GM12878 (cell line): Measurements from ENCODE around the gene ERLEC1. TPM values are rescaled to one million over a fixed set of nuclear protein-coding genes. Genes with fewer than 3 reads are reported as not detected.

Experiments used
- ATAC-seq: fragments of 200-7000 bp; cut with Tn5 transposase; 3 replicates; pipeline ENCODE4 v1.9.1; 2020; ENCODE audit warnings: mild to moderate bottlenecking, moderate library complexity
- BruUV-seq: library from RNA; stranded (reverse); fragments of 400-500 nt; replicated peaks from 2 replicates; lab custom pipeline; 2021; lab: Mats Ljungman, UMichigan
- CTCF ChIA-PET: fragments of 300-600 bp; sonication (Branson Sonifier 250); formaldehyde crosslinking; extraction: SDS; loops from one replicate; lab custom pipeline; 2021; ENCODE audit warnings: inconsistent platforms; lab: Yijun Ruan, JAX
- POLR2A ChIA-PET: fragments of 350-600 bp; formaldehyde crosslinking; extraction: SDS; loops from one replicate; lab custom pipeline; 2021; ENCODE audit warnings: inconsistent platforms; lab: Charles Lee
- RAD21 ChIA-PET: fragments of 300-600 bp; sonication (Branson Sonifier 250); formaldehyde crosslinking; loops from one replicate; lab custom pipeline; 2023; ENCODE audit warnings: antibody characterized with exemption; ENCODE audit not compliant: unreplicated experiment; lab: Charles Lee
- SMC1A ChIA-PET: fragments of 300-600 bp; sonication (Branson Sonifier 250); formaldehyde crosslinking; loops from one replicate; lab custom pipeline; 2023; ENCODE audit not compliant: unreplicated experiment, uncharacterized antibody; lab: Charles Lee
- DNase-seq: peaks from one replicate; pipeline ENCODE4 v3.0.0-alpha.2; 2011; ENCODE audit warnings: low read depth, low spot score
- FAIRE-seq: peaks from 3 replicates; lab custom pipeline; 2011; peaks lifted over from hg19 to GRCh38; lab: Jason Lieb, UNC
- H2AFZ ChIP-seq: 2 replicates; pipeline ENCODE4 v1.6.0; 2011; ENCODE audit warnings: low read depth, low read length, control low read depth; ENCODE audit not compliant: control insufficient read depth
- H3K27ac ChIP-seq: 2 replicates; pipeline ENCODE4 v1.5.1; 2011; ENCODE audit warnings: control low read depth; ENCODE audit not compliant: control insufficient read depth, insufficient read depth
- H3K27me3 ChIP-seq, 2 experiments: replicated peaks in 1 of 2; 2 replicates each; pipeline versions ENCODE4 v1.6.0 to v1.6.1; 2011; ENCODE audit warnings: low read length in 1 of 2; ENCODE audit not compliant: control insufficient read depth in 2 of 2, insufficient read depth in 2 of 2
- H3K36me3 ChIP-seq, 2 experiments: 2 replicates each; pipeline ENCODE4 v1.5.1; 2011; ENCODE audit warnings: low read length in 1 of 2; ENCODE audit not compliant: control insufficient read depth in 2 of 2, insufficient read depth in 2 of 2
- H3K4me1 ChIP-seq: 2 replicates; pipeline ENCODE4 v1.6.1; 2011; ENCODE audit warnings: mild to moderate bottlenecking, low read length, moderate library complexity, mixed read lengths; ENCODE audit not compliant: control insufficient read depth, insufficient read depth
- H3K4me2 ChIP-seq: 2 replicates; pipeline ENCODE4 v1.6.0; 2011; ENCODE audit warnings: control low read depth; ENCODE audit not compliant: control insufficient read depth, insufficient read depth
- H3K4me3 ChIP-seq: fragments of 200-600 bp; sonication (generic); 2 replicates; pipeline ENCODE4 v1.5.1; 2016
- H3K79me2 ChIP-seq: 2 replicates; pipeline ENCODE4 v1.6.0; 2011; ENCODE audit warnings: low read length; ENCODE audit not compliant: control insufficient read depth, insufficient read depth
- H3K9ac ChIP-seq: 2 replicates; pipeline ENCODE4 v1.8.0; 2011; ENCODE audit warnings: low read length, control low read depth, mixed read lengths; ENCODE audit not compliant: control insufficient read depth, insufficient read depth
- H3K9me3 ChIP-seq: replicated peaks from 3 replicates; pipeline ENCODE4 v1.5.1; 2011; ENCODE audit warnings: mild to moderate bottlenecking, low read length; ENCODE audit not compliant: control insufficient read depth, insufficient read depth
- H4K20me1 ChIP-seq: 2 replicates; pipeline ENCODE4 v1.6.0; 2011; ENCODE audit not compliant: control insufficient read depth, insufficient read depth
- BACH1 ChIP-seq: fragments of 450-650 bp; IDR thresholded peaks from 2 replicates; pipeline ENCODE4 v1.6.1; 2017; ENCODE audit warnings: mild to moderate bottlenecking, borderline replicate concordance
- BHLHE40 ChIP-seq, 2 experiments: fragments of 450-650 bp in 1 of 2; IDR thresholded peaks; 2 replicates each; pipeline ENCODE4 v1.6.1; 2011 to 2017; ENCODE audit warnings: low read depth in 2 of 2, borderline replicate concordance in 1 of 2, improper control_type of control experiment in 1 of 2, low read length in 1 of 2, mild to moderate bottlenecking in 1 of 2
- CBX5 ChIP-seq: sonication (generic); IDR thresholded peaks from 2 replicates; pipeline ENCODE4 v1.6.1; 2016; ENCODE audit warnings: low read depth, moderate library complexity, mild to moderate bottlenecking, inconsistent platforms
- CHD1 ChIP-seq: IDR thresholded peaks from 2 replicates; pipeline ENCODE4 v1.6.1; 2012; ENCODE audit warnings: low read depth, low read length, improper control_type of control experiment
- GABPA ChIP-seq: IDR thresholded peaks from 2 replicates; pipeline ENCODE4 v1.6.1; 2014; ENCODE audit warnings: antibody characterized with exemption, low read depth, mild to moderate bottlenecking, inconsistent platforms
- KLF5 ChIP-seq: fragments of 450-650 bp; IDR thresholded peaks from 2 replicates; pipeline ENCODE4 v1.6.1; 2014; ENCODE audit warnings: mild to moderate bottlenecking; ENCODE audit not compliant: partially characterized antibody
- MXI1 ChIP-seq: fragments of 150-350 bp; IDR thresholded peaks from 2 replicates; pipeline ENCODE4 v1.6.1; 2011; ENCODE audit warnings: low read depth, mild to moderate bottlenecking, inconsistent platforms, low read length, improper control_type of control experiment
- NFXL1 ChIP-seq: fragments of 450-650 bp; IDR thresholded peaks from 2 replicates; pipeline ENCODE4 v1.6.1; 2017; ENCODE audit warnings: antibody characterized with exemption, mild to moderate bottlenecking, borderline replicate concordance
- NR2C2 ChIP-seq: IDR thresholded peaks from 2 replicates; pipeline ENCODE4 v1.6.1; 2011; ENCODE audit warnings: borderline replicate concordance, low read depth; ENCODE audit not compliant: control insufficient read depth, insufficient read length
- RB1 ChIP-seq: fragments of 450-650 bp; formaldehyde crosslinking; IDR thresholded peaks from 2 replicates; pipeline ENCODE4 v1.6.1; 2017; ENCODE audit warnings: mild to moderate bottlenecking, borderline replicate concordance
- RUNX3 ChIP-seq: IDR thresholded peaks from 2 replicates; pipeline ENCODE4 v1.6.1; 2012; ENCODE audit warnings: low read length, inconsistent platforms
- WGBS: methylation state at CpG from one replicate; pipeline ENCODE4 v1.1.6; 2016; ENCODE audit warnings: low lambda C conversion rate; ENCODE audit not compliant: insufficient replicate concordance, insufficient coverage; ENCODE audit errors: missing lambda C conversion rate; 5-methylcytosine and 5-hydroxymethylcytosine counted together
- in situ Hi-C: fragments of 300-500 bp; cut with MboI; formaldehyde crosslinking; loops from 9 replicates; pipeline ENCODE4 v1.14.3; 2018; ENCODE audit warnings: mixed read lengths
- intact Hi-C: fragments of 100-400 bp; cut with micrococcal nuclease; formaldehyde crosslinking; loops from one replicate; pipeline ENCODE4 v1.14.2; 2022; ENCODE audit not compliant: unreplicated experiment
- polyA plus RNA-seq, 11 experiments: library from polyadenylated mRNA; depleted of rRNA in 4 of 11; unstranded in 6 of 11; stranded (reverse) in 5 of 11; fragments of >200 nt; fragmentation: Nextera tagmentation in 4 of 11; fragmentation: Illumina TruSeq in 1 of 11; extraction: Ambion mirVana in 4 of 11; extraction: Trizol in 1 of 11; gene quantifications; 1 replicate in 1 of 11; 2 replicates in 10 of 11; pipeline versions ENCODE4 v1.2.1 to v1.2.3, GENCODE V29; 2011 to 2016; ENCODE audit warnings: inconsistent platforms in 2 of 11, missing spikeins in 2 of 11, low read depth in 1 of 11
- total RNA-seq, 4 experiments: library from RNA; depleted of rRNA in 3 of 4; stranded (reverse); fragments of >200 nt in 3 of 4; fragmentation: Illumina TruSeq in 1 of 4; extraction: Trizol in 1 of 4; gene quantifications; 2 replicates each; pipeline versions ENCODE4 v1.2.1 to v1.2.3, GENCODE V29; 2013 to 2021
- TF ChIP-seq, protein P1 (sequence below): fragments of 450-650 bp; IDR thresholded peaks from 2 replicates; pipeline ENCODE4 v1.6.1; 2017; ENCODE audit warnings: low read depth, mild to moderate bottlenecking, moderate library complexity
- TF ChIP-seq, protein P2 (sequence below): IDR thresholded peaks from 2 replicates; pipeline ENCODE4 v1.6.1; 2012; ENCODE audit warnings: improper control_type of control experiment, low read depth, low read length; ENCODE audit not compliant: insufficient replicate concordance
- TF ChIP-seq, protein P3 (sequence below): fragments of 450-650 bp; IDR thresholded peaks from 2 replicates; pipeline ENCODE4 v1.6.1; 2017; ENCODE audit warnings: mild to moderate bottlenecking

ERLEC1 gene
- total and polyA plus RNA-seq, 10 of the 15 experiments (the other 5 are each of a cell fraction or from before 2014, with no cell fraction given) = 14.1 to 52.2 (median 30.0) TPM

DNA sequence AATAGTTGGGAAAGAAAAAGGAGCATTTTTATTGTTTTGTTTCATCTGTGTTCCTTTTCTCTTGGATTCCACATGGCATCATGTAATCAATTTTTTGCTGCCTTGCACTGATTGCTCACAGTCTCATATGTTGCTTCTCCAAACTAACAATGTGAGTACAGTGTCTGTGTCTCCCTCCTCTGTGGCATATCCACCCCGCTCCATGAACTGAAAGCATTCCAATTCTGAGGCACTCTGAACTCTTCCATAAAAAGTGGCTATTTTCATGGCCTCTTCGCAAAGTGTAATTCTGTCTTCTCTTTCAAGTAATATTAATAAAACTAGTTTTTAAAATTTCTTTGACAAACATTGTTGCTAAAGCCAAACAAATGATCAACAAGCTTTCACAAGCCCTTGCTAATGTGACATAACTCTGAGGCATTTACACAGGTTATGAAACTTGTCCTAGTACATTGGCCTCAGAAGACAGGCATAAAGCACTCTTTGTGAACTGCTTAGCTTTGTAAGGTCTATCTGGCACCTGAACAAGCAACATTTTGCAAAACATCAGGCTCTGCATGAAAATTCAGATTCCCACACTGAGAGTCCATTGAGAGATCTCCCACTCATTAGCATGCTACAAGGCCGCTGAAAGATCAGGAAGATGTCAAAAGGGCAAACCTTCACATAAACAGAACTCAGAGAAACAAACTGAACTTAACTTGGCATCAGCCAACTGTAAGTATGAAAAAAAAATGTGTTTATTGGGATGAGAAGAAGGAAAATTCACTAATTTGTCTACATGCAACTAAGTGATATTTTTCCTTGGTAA, 39.9 kb downstream of the ERLEC1 start:
- Histone ChIP-seq H3K9ac (no peak overlapping the region), H3K27me3 (no peaks in the 10 kb centered on the region), H3K4me3 (no peak overlapping the region), H2AFZ (no peak overlapping the region), H3K36me3 (no peaks in the 10 kb centered on the region), H3K9me3 (no peaks in the 10 kb centered on the region), H4K20me1 (no peaks in the 10 kb centered on the region), H3K4me1 (no peaks in the 10 kb centered on the region), H3K4me2 (no peak overlapping the region), H3K27ac (no peak overlapping the region), H3K79me2 (no peaks in the 10 kb centered on the region)
- ChIA-PET POLR2A (no interaction called here), SMC1A (no interaction called here), RAD21 (no interaction called here), CTCF (no interaction called here)
- ATAC-seq (no peak), FAIRE-seq (no peak), DNase-seq (no peak)
- intact Hi-C loops (no loop called here), in situ Hi-C loops (no loop called here)
- BruUV-seq = no TSS peak
- 64% methylated on average over 3 of the region's 3 CpGs for WGBS
- TF ChIP-seq CHD1 (no peak), NFXL1 (no peak), MXI1 (no peak), NR2C2 (no peak), BACH1 (no peak), GABPA (no peak), CBX5 (no peak), KLF5 (no peak), RB1 (no peak), BHLHE40 (IDR thresholded peaks at IDR 0.05; ENCODE audit: borderline replicate concordance in 1 of 2, low read depth in 2 of 2, low read length in 1 of 2) (no peak), RUNX3 (no peak)
- TF ChIP-seq, protein P1, sequence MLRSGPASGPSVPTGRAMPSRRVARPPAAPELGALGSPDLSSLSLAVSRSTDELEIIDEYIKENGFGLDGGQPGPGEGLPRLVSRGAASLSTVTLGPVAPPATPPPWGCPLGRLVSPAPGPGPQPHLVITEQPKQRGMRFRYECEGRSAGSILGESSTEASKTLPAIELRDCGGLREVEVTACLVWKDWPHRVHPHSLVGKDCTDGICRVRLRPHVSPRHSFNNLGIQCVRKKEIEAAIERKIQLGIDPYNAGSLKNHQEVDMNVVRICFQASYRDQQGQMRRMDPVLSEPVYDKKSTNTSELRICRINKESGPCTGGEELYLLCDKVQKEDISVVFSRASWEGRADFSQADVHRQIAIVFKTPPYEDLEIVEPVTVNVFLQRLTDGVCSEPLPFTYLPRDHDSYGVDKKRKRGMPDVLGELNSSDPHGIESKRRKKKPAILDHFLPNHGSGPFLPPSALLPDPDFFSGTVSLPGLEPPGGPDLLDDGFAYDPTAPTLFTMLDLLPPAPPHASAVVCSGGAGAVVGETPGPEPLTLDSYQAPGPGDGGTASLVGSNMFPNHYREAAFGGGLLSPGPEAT = no peak
- TF ChIP-seq, protein P2, sequence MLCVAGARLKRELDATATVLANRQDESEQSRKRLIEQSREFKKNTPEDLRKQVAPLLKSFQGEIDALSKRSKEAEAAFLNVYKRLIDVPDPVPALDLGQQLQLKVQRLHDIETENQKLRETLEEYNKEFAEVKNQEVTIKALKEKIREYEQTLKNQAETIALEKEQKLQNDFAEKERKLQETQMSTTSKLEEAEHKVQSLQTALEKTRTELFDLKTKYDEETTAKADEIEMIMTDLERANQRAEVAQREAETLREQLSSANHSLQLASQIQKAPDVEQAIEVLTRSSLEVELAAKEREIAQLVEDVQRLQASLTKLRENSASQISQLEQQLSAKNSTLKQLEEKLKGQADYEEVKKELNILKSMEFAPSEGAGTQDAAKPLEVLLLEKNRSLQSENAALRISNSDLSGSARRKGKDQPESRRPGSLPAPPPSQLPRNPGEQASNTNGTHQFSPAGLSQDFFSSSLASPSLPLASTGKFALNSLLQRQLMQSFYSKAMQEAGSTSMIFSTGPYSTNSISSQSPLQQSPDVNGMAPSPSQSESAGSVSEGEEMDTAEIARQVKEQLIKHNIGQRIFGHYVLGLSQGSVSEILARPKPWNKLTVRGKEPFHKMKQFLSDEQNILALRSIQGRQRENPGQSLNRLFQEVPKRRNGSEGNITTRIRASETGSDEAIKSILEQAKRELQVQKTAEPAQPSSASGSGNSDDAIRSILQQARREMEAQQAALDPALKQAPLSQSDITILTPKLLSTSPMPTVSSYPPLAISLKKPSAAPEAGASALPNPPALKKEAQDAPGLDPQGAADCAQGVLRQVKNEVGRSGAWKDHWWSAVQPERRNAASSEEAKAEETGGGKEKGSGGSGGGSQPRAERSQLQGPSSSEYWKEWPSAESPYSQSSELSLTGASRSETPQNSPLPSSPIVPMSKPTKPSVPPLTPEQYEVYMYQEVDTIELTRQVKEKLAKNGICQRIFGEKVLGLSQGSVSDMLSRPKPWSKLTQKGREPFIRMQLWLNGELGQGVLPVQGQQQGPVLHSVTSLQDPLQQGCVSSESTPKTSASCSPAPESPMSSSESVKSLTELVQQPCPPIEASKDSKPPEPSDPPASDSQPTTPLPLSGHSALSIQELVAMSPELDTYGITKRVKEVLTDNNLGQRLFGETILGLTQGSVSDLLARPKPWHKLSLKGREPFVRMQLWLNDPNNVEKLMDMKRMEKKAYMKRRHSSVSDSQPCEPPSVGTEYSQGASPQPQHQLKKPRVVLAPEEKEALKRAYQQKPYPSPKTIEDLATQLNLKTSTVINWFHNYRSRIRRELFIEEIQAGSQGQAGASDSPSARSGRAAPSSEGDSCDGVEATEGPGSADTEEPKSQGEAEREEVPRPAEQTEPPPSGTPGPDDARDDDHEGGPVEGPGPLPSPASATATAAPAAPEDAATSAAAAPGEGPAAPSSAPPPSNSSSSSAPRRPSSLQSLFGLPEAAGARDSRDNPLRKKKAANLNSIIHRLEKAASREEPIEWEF = no peak
- TF ChIP-seq, protein P3, sequence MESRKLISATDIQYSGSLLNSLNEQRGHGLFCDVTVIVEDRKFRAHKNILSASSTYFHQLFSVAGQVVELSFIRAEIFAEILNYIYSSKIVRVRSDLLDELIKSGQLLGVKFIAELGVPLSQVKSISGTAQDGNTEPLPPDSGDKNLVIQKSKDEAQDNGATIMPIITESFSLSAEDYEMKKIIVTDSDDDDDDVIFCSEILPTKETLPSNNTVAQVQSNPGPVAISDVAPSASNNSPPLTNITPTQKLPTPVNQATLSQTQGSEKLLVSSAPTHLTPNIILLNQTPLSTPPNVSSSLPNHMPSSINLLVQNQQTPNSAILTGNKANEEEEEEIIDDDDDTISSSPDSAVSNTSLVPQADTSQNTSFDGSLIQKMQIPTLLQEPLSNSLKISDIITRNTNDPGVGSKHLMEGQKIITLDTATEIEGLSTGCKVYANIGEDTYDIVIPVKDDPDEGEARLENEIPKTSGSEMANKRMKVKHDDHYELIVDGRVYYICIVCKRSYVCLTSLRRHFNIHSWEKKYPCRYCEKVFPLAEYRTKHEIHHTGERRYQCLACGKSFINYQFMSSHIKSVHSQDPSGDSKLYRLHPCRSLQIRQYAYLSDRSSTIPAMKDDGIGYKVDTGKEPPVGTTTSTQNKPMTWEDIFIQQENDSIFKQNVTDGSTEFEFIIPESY = no peak
